ENCODE results near the gene NLRC3.
A peak's percentile ranks its signal among the peaks of the same experiment; 100 is the strongest.
"Not testable (repeated sequence)": the region's sequence is repeated elsewhere in the genome, so short reads cannot be mapped to it uniquely, and the experiment has no call there.

NLRC3 gene

GRCh38 chr16:3508736-3509135, 68.5 kb downstream of the NLRC3 start:
- DNase-seq = no peak

- no peak for DNase-seq
Observed at GRCh38 chr16:3503523-3503922, 73.7 kb downstream of the NLRC3 start.

- DNase-seq = peak; percentile 10
Observed at GRCh38 chr16:3501783-3502400, 75.3 kb downstream of the NLRC3 start.

- DNase-seq = not testable (repeated sequence)
Observed at GRCh38 chr16:3501412-3501761, 75.8 kb downstream of the NLRC3 start.

- no peak for DNase-seq
Observed at GRCh38 chr16:3498988-3499387, 78.2 kb downstream of the NLRC3 start.

GRCh38 chr16:3497771-3498170, 79.4 kb downstream of the NLRC3 start:
- no peak for DNase-seq

- no peak for DNase-seq
Observed at GRCh38 chr16:3496386-3496785, 80.8 kb downstream of the NLRC3 start.

GRCh38 chr16:3495176-3495575, 82.0 kb downstream of the NLRC3 start, which contains the start of gene C16orf90:
TSS of gene C16orf90 (minus strand) at chr16:3495489. CDS start at chr16:3495421, 68 bp downstream.
- DNase-seq = no peak

GRCh38 chr16:3494386-3494973, 82.7 kb downstream of the NLRC3 start:
- DNase-seq = no peak

GRCh38 chr16:3492356-3492755, 84.8 kb downstream of the NLRC3 start:
- DNase-seq = no peak

GRCh38 chr16:3490911-3491629, 86.1 kb downstream of the NLRC3 start:
- peak; percentile 11 for DNase-seq
